Epidermal melanocyte (primary cell): ENCODE measurements around the gene TLCD4.
"Not testable (repeated sequence)": the region's sequence is repeated elsewhere in the genome, so short reads cannot be mapped to it uniquely, and the experiment has no call there.

ENCODE experiments used
- DNase-seq: peaks from one replicate; pipeline ENCODE4 v3.0.0; 2011; ENCODE audit warnings: low spot score; ENCODE audit not compliant: insufficient read length

The TLCD4 gene, protein sequence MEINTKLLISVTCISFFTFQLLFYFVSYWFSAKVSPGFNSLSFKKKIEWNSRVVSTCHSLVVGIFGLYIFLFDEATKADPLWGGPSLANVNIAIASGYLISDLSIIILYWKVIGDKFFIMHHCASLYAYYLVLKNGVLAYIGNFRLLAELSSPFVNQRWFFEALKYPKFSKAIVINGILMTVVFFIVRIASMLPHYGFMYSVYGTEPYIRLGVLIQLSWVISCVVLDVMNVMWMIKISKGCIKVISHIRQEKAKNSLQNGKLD

DNA sequence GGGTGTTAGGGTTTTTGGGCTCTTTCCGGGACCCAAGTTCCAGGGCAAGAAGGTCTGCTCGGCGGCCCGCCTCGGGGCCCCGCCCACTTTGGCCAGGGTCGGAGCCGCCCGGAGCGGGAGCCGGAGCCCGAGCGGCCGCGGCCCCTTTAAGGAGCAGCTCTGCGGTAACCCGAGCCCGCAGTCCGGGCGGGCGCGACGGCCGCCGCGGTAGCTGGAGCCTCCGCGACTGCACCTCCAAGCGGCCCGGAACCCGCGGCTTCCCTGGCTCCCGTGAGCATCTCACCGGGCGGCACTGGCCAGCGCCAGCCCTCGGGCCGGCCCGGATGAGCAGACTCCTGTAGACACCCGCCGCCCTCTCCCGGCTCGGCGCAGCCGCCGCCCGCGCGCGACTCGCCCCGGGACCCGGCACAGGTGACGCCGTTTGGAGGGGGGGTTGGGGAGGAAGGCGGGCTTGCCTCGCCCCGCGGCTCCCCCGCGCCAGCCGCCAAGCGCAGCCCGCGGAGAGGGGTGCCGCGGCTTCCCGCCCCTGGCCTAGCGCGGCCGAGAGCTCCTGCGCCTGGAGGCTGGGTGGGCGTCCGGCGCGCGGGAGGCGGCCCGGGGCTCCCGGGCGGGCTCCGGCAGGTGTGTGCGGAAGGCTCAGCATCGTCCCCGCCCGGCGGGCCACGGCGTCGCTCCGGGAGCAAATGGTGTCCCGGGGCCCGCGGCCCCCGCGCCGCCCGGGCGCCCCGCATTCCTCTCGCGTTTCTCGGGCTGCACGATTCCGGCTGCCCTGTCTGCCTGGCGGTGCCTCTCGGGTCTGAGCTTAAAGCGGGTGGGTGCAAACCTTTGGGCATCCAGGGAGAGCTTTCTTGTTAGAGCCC lies at the start of gene TLCD4:
Gene TLCD4 (plus strand): TSS at position 149 of the 860 bp plus-strand sequence. CDS start 26,547 bp downstream, outside the sequence.
- no peak for DNase-seq

DNA sequence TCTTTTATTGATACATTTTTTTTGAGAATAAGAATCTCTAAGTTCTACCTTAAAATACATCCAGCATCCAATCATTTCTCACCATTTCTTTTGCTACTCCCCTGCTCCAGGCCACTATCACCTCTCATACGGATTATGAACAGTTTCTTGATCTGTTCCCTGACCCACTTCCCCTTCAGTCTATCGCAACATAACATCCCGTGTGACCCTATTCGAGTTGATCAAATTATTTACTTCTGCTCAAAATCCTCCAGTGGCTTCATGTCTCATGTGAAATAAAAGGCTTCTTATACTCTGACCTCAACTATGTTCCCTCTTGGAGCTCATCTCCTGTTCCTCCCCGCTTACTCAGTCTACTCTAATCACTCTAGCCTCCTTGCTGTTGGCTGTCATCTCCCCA lies 49.6 kb upstream of the TLCD4 start:
- DNase-seq: no peak

DNA sequence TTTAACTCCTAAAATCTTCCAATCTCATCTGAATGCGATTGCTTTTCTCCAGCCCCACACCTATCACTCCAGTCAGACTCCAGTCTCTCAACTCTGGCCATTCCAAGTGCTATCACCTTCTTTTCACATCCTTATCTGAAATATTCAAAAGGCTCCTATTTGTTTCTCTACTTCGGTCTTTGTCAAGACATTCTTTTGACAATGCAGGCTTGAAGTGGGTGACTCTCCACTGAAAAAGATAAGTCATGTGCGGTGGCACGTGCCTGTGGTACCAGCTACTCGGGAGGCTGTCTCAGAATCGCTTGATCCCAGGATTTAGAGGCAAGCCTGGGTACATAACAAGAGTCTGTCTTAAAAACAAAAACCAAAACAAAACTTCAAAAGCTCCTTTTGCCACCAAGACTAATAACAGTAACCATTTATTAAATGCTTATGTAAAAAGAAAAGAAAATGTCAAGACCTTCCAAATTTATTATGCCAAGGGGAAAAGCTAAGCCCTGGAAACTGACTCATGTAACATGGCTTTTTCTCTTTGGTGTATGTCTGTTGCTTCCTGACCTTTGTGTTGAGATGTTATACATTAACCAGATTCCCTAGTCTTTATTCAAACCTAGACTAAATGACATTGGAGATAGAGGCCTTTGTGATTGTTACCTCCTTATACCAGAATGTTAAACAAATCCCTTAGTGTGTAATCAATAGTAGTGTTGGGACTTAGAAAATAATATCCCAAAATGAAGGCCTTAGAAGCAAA lies 48.0 kb upstream of the TLCD4 start:
- DNase-seq: no peak

DNA sequence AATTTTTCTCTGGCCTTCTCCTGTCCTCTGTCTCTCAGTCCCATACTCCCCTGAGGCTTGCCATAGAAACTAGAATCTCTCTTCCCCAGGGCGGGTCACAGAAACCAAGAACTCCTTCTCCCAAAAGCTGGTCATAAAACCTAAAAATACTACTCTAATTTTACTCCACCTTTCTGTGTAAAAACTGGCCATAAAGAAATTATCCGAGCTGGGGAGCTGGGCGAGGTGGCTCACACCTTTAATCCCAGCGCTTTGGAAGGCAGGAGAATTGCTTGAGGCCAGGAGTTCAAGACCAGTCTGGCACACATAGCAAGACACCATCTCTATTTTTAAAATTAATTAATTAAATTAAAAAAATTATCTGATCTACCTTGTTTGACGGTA lies 47.5 kb upstream of the TLCD4 start:
- no peak for DNase-seq

DNA sequence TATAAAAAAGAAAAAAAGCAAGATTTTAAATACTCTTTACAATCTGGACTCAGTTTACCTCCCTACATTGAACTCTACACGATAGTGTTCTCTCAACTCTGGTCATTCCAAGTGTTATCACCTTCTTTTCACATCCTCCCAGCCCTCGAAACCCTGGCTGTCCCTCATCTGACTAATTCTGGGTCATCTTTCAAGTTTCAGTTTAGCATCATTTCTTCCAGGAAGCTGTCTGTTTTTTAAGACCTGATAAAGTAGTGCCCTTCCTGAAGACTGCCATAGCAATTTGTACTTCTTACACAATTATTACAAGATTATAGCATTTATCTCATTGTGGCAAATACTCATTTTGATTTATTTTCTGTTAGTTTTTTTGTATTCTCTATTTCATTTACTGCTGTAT lies 45.6 kb upstream of the TLCD4 start:
- no peak for DNase-seq

DNA sequence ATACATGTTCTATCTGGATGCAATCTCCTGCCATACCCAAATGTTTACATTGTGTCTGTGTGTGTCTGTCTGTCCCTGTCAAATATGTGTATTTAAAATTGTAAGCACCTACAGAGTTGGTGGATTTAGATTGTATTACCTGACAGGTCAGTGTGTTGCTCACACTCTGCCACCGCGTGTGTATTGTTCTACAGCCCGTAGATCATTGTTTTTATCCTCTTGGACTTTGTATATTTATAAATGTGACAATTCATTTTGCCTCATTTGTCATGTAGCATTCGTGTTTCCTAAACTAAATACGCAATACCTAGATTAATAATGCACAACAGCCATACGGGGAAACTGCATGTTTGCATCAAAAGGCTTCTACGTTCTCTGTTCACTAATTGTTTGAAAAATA lies 45.0 kb upstream of the TLCD4 start:
- no peak for DNase-seq

GRCh38 chr1:95072532-95073419 lies 44.4 kb upstream of the TLCD4 start, which contains the start of gene ALG14:
ALG14 (minus strand) TSS chr1:95072951; CDS start chr1:95072898, 53 bp downstream.
- DNase-seq: peak; percentile 94

DNA sequence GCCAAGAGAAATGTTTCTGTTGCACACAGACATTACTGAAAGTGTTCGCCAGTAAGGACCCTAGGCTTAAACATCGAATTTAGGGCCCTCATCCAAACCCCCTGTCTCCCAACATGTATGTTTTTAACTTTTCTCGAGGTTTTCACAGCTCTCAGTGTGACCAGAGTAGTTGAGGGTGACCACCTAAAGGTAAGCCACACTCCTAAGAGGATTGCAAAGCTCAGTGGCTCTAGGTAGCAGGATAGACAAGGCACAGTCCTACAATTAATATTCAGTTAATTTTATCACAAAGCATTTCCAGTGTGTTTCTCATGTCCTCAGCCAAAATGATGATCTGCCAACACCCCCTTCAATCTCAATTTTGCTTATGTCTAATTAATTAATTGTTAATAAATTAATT lies 43.7 kb upstream of the TLCD4 start:
- DNase-seq: no peak

GRCh38 chr1:95076034-95076433 lies 41.1 kb upstream of the TLCD4 start:
- DNase-seq: no peak

DNA sequence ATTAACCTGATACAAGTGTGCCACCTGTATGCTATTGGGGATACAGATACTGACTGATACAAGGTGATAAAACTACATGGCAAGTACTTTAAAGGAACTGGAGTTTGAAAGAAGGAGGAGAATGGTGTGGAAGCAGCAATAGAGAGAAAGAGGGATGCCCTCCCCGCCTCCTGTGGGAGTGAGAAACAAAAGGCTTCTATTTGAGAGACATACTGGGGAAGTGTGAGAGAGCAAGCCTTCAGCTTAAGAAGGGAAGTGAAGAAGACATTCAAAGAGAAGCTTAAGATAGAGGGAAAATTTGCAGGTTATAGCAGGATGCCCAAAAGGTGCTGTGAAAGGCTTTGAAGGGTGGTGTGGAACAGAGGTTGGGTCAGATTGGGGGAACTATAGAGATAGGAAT lies 36.7 kb upstream of the TLCD4 start:
- no peak for DNase-seq

DNA sequence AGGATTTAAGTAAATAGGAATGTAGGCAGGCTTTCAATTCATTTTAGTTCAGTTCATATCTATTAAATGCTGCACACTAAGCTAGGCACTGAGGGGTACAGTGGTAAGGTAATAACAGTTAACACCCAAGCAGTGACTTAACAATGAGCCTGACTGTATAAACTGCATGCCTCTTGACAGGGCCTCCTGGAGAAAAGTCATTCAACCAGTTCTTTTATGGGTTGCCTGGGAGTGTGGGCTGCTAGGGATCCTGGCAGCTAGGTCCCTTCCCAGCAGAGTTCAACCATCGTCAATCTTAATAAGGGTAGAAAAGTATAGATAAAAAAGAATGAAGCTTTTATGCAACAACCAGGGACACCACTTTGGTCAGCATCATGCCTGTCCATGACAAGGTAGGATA lies 36.3 kb upstream of the TLCD4 start:
- DNase-seq: no peak

DNA sequence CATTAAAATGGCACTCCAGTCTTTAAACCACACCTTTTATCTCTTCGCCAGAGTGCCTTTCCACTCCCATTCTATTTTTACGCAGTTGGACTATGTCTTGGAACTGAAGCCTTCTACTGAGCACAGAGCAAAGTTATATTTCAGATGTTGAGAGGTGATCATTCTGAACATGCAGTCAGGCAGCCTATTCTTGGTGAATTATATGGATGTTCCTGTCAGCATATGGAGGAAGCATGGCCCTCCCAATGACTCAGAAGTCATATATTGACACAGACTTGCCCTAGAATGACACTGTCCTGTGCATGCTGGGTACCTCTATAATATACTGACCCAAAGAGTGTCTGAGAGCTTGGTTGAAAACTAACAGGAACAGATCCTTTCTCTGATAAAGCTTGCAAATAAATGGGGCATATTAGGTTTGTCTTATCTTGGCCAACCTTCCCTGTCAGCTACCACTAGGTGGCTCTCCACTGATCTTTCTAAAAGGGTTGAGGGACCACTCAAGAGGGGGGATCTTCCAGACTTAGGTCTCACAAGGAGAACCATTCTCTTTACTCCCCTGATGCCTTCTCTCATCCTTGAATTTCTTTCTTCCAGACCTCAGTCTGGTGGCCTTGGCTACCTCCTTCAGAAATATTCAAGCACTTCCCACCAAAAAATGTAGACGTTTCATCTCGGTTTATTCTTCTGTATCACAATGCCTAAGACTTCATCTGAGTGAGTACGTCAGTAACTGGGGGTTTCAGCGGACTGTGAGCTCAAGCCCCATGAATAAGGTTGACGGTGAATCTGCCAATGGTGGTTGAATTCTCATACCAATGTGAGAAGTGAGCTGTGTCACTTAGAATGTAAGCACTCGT lies 32.6 kb upstream of the TLCD4 start:
- no peak for DNase-seq

- no peak for DNase-seq
Measured at GRCh38 chr1:95085376-95085775, 31.8 kb upstream of the TLCD4 start.

GRCh38 chr1:95086949-95087533 lies 30.1 kb upstream of the TLCD4 start:
- peak; percentile 40 for DNase-seq

GRCh38 chr1:95088303-95088702 lies 28.9 kb upstream of the TLCD4 start:
- DNase-seq: no peak

DNA sequence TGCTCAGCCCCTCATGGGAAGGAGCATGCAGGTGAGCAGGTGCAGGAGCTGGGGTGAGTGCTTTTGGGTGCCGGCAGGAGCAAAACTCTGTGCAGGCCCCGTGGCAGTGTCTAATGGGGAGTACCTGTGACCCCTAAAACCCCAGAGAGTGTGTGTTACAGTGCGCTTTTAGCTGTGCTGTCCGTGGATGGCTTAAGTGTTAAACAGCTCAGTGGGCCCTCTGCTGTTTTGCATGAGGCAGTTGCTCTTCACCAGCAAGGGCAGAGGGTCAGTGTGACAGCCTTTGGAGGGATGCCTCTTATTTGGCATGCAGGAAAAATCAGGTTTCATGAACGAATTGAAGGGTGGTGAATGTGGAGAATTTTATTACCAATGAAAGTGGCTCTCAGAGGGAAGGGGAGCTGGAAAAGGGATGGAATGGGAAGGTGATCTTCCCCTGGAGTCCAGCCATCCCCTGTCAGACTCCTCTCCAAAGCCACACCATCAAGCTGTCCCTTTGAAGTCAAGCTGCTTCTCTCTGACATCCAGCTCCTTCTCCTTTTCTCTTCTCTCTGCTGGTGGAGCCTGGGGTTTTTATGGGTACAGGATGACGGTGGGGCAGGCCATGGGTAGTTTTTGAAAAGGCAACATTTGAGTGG lies 27.4 kb upstream of the TLCD4 start:
- DNase-seq: no peak

DNA sequence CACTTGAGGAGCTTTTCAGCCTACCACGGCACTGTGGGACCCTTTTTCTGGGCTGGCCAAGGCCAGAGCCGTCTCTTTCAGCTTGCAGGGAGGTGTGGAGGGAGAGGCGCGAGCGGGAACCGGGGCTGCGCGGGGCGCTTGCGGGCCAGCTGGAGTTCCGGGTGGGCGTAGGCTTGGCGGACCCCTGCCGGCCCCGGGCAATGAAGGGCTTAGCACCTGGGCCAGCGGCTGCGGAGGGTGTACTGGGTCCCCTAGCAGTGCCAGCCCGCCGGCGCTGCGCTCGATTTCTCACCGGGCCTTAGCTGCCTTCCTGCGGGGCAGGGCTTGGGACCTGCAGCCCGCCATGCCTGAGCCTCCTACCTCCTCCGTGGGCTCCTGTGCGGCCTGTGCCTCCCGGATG lies 25.9 kb upstream of the TLCD4 start:
- not testable (repeated sequence) for DNase-seq

- not testable (repeated sequence) for DNase-seq
Measured at GRCh38 chr1:95092891-95093290, 24.3 kb upstream of the TLCD4 start.

DNA sequence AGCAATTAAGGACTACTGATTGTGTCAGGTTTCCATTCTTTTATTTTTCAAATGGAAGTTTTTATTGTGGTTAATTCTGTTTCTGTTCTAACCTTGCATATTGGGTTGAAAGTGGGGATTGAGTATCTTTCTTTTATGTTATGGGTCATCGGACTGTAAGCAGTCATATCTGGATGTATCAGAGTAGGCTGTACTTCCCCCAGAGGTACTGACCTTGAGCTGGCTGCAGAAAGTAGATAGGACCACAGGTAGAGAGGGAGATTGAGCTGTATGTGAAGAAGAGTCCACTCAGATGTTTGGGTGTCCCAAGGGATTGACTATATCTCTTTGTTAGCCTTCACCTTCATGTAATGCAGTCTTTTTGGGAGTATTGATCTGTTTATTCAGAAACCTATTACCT lies 23.9 kb upstream of the TLCD4 start:
- DNase-seq: no peak
